Activated CD8-positive, alpha-beta T cell treated with anti-CD3 and anti-CD28 coated beads, Interleukin-2, amount 10 ng/mL, durations not matched to agents 7 days and 5 days (primary cell): ENCODE data around the gene NOP56. TPM values are rescaled to one million over a fixed set of nuclear protein-coding genes. Genes with fewer than 3 reads are reported as not detected.

ENCODE experiments used
- ATAC-seq: fragments of 150-1000 bp; cut with Tn5 transposase; one replicate; pipeline ENCODE4 v1.10.0; 2021; ENCODE audit warnings: moderate library complexity
- CTCF ChIA-PET: fragments of 350-600 bp; sonication (Branson Sonifier 250); formaldehyde crosslinking; loops from one replicate; lab custom pipeline; 2021; ENCODE audit warnings: antibody characterized with exemption; lab: Charles Lee
- POLR2A ChIA-PET: fragments of 350-600 bp; sonication (Branson Sonifier 250); formaldehyde crosslinking; loops from one replicate; lab custom pipeline; 2021; ENCODE audit warnings: antibody characterized with exemption; lab: Charles Lee
- DNase-seq: peaks from one replicate; pipeline ENCODE4 v3.0.0-alpha.2; 2020
- H3K27ac Mint-ChIP-seq: one replicate; pipeline ENCODE4 v1.8.0; 2021; ENCODE audit warnings: mild to moderate bottlenecking, mixed read lengths
- H3K27me3 Mint-ChIP-seq: one replicate; pipeline ENCODE4 v1.8.0; 2021; ENCODE audit warnings: low read depth, mixed read lengths
- H3K36me3 Mint-ChIP-seq: one replicate; pipeline ENCODE4 v1.8.0; 2021; ENCODE audit warnings: low read depth, mixed read lengths
- H3K4me1 Mint-ChIP-seq: one replicate; pipeline ENCODE4 v1.8.0; 2021; ENCODE audit warnings: low read depth, mixed read lengths
- H3K4me3 Mint-ChIP-seq: one replicate; pipeline ENCODE4 v1.8.0; 2021; ENCODE audit warnings: mild to moderate bottlenecking, mixed read lengths
- H3K9me3 Mint-ChIP-seq: one replicate; pipeline ENCODE4 v1.8.0; 2022; ENCODE audit warnings: mixed read lengths; ENCODE audit not compliant: insufficient read depth
- microRNA-seq: library from miRNA; unstranded; fragments of <30 nt; microRNA quantifications from one replicate; pipeline ENCODE4 v1.2.0, GENCODE V29; 2022
- total RNA-seq, 2 experiments: library from RNA; stranded (reverse); gene quantifications; one replicate each; pipeline ENCODE4 v1.2.3, GENCODE V29; 2021

The NOP56 gene
- total RNA-seq, 2 experiments from 2014 or later, result 441 to 450 TPM

GRCh38 chr20:2707353-2708072 is 55.1 kb downstream of the NOP56 start:
- peaks cover 6% of the 10 kb centered on the region for H3K27me3 Mint-ChIP-seq
- ChIA-PET POLR2A (interaction anchor here (0.7 kb wide), 1 partner anchor 1165 kb away, joined by 3 read pairs; no protein-coding TSS in a partner anchor), CTCF (interaction anchor here (1.0 to 2.1 kb wide), 4 partner anchors 11 to 36 kb away, joined by 3 to 8 read pairs (median 4); no protein-coding TSS in a partner anchor)
- H3K36me3 Mint-ChIP-seq, result no peaks in the 10 kb centered on the region
- no peak overlapping the region for H3K4me3 Mint-ChIP-seq
- DNase-seq (no peak), ATAC-seq (no peak)
- H3K27ac Mint-ChIP-seq, result no peak overlapping the region
- peaks cover 10% of the 10 kb centered on the region for H3K4me1 Mint-ChIP-seq
- no peaks in the 10 kb centered on the region for H3K9me3 Mint-ChIP-seq

Small RNA genes lying within 50 kb of the gene (microRNA-seq; reads per million reads assigned to microRNA genes)
- 59.1 reads per million, percentile 52 among the genes with 10 or more reads in this experiment for gene MIR1292

Other genes starting within 250 kb of the NOP56 start
- 100 to 1,000 TPM; 338 to 339 TPM for gene SNRPB, start 181.8 kb upstream of the NOP56 start, total RNA-seq
- gene ZNF343, start 143.7 kb upstream of the NOP56 start, total RNA-seq, result 1 to 10 TPM; 8.7 to 9.0 TPM
- not detected for gene TMC2, start 116.1 kb upstream of the NOP56 start, total RNA-seq
- gene IDH3B, start 11.6 kb downstream of the NOP56 start, total RNA-seq, result 100 to 1,000 TPM in 1 of 2 experiments, 10 to 100 TPM in 1; 99.6 to 100 TPM
- not detected for gene EBF4, start 40.1 kb downstream of the NOP56 start, total RNA-seq
- gene CPXM1, start 148.0 kb downstream of the NOP56 start, total RNA-seq, result under 1 TPM; 0.11 to 0.26 TPM
- not detected for gene C20orf141, start 162.4 kb downstream of the NOP56 start, total RNA-seq
- gene TMEM239, start 163.7 kb downstream of the NOP56 start, total RNA-seq, result not detected
- gene PCED1A, start 188.0 kb downstream of the NOP56 start, total RNA-seq, result 10 to 100 TPM; 17.3 to 17.9 TPM
- gene VPS16, start 188.1 kb downstream of the NOP56 start, total RNA-seq, result 10 to 100 TPM; 47.0 to 55.2 TPM
- 10 to 100 TPM; 58.5 to 60.9 TPM for gene PTPRA, start 220.8 kb downstream of the NOP56 start, total RNA-seq